SK-N-DZ (cell line): ENCODE measurements around the gene PPP3CA.
"Not testable (repeated sequence)": the region's sequence is repeated elsewhere in the genome, so short reads cannot be mapped to it uniquely, and the experiment has no call there.

ENCODE experiments used
- DNase-seq: peaks from one replicate; pipeline ENCODE4 v3.0.0-alpha.2; 2015; ENCODE audit warnings: low spot score

The PPP3CA gene

DNA sequence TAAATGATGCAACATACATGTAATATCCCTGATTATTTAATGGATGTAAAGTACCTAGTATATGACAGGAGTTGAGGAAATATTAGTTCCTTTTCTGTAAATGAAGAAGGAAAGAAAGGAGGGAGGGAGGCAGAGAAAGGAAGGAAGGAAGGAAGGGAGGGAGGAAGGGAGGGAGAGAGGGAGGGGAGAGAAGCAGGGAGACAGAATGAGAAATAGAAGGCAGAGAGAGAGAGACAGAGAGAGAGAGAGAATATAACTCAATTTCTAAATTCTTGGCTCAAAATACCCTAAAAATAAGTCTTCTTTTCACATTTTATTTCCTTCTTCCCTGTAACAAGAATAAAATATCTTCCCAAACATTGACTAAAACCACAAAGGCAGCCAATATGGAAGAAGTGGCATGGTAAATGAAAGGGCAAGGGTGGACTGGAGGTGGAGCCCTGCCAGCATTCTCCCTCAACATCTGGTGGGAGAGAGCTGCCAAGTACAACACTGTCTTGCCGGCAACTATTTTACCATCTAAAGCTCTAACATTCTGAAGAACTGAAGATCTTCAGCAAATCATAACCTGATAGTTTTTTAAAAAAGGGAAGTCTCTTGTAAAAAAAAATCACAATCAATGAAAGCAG, 245.1 kb downstream of the PPP3CA start:
- no peak for DNase-seq

DNA sequence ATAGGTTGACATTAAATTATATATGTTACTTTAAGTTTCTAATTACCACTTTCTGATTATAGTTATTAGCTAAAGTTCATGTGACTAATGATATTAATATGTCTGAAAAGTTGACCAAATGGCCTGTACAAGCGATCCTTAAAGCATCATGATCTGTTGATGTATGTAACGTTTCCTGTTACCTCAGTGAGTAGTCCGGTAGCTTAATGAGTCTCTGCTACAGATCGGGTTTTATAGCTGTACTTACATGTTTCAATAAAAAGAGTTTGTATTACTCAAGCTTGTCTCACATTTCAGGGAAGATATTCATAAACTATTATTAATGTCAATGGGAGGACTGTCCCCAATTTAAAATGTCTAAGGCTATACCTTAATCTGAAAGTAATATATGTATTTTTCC, 246.3 kb downstream of the PPP3CA start:
- DNase-seq: no peak

- no peak for DNase-seq
Observed at GRCh38 chr4:101098666-101099400, 248.5 kb downstream of the PPP3CA start.

- DNase-seq: not testable (repeated sequence)
Observed at GRCh38 chr4:101092609-101093008, 254.7 kb downstream of the PPP3CA start.

GRCh38 chr4:101089168-101089567, 258.2 kb downstream of the PPP3CA start:
- DNase-seq: peak; percentile 46

DNA sequence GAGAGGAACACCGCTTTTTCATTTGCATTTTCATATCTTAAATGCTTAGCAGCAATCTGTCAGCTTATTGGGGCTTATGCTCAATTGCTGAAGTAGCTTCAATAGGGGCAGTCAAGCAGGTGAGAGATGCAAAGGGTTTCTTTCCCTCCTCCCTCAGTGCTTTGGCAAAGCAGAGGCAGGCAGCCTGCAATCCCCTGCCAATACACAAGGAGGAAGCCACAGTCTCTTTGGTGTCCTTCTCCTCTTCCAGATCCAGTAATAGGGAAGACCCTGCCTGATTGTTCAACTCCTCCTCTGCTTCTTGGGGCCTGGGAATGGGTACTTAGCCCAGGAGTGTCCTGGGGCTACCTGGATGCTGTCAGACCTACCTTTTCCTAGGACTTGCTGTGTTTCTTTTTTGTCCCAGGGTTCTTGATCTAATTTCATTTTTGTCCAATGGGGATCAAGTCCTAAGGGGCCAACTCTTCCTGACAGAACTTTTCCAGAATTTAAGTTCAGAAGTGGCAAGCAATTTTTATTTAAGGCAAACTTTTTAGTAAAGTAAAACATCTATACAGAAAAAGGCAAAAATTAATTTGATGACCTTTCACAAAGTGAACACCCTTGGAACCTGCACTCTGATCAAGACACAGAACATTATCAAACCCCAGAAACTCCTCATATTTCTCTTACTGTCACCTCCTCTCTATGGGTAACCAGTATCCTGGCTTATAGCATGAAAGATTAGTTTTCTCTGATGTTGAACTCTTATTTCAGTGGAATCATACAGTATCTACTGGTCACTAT, 260.3 kb downstream of the PPP3CA start:
- DNase-seq: no peak

GRCh38 chr4:101083131-101083530, 264.2 kb downstream of the PPP3CA start:
- no peak for DNase-seq

DNA sequence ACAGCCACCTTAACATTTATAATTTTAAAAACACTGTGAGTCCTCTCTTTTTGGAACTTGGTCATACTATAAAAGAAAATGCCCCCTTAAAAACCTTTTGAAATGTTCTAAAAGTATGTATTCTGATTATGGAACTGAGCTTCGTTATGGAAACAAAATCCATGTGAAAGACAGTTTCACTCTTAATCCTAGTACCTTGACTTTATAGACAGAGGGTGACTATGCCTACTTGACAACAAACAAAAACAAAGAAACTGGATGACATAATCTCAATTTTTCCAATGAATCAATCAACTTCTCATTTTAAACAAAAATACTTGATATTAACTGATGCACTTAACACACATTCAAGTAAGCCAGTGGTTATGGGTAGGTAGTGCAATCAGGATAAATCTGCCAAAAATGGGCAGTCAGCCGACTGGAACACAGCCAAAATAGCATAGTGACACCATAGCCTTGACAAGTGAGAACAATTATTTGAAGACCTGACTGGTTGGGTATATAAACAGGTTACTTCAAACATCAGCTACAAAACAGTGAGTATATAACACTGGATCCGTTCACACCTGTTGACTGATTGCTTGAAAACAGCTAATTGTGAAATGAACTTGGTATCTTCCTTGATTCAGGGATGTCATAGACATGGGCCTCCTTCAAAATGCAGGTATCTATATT, 265.5 kb downstream of the PPP3CA start:
- no peak for DNase-seq

DNA sequence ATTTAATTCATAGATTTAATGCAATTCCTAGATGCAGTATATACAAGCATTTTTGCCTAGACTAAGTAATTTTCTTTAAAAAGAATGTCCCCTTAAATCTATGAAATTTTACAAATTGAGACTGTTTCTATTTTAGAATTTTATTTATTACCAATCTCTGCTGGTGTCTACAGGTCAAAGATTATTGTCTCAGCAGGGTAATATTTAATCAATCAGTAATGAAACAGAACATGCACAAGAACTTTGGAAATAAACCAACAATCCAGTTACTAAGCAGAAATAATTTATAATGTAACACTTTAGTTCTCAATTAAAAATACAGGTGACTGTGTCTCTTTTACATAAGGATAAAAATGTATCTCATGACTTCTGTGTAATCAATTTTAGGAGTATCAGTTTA, 266.2 kb downstream of the PPP3CA start:
- no peak for DNase-seq

DNA sequence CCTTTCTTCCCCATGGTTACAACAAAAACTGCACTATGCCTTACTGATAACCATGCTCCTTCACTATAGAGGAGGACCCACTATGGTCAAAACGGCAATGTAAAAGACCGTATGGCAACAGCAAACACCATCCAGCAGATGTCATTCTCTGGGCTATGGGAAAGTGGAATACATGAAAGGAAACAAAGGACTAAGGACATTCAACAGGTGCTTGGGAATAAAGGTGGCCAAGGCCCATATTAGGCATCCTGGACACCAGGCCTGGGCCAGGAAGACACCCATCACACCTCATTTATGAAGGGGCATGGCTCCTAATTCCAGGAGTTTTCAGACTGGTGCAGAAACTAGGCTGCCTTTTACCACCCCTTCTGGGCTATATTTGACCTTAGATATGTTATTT, 268.4 kb downstream of the PPP3CA start:
- no peak for DNase-seq

GRCh38 chr4:101076032-101076431, 271.3 kb downstream of the PPP3CA start:
- no peak for DNase-seq

DNA sequence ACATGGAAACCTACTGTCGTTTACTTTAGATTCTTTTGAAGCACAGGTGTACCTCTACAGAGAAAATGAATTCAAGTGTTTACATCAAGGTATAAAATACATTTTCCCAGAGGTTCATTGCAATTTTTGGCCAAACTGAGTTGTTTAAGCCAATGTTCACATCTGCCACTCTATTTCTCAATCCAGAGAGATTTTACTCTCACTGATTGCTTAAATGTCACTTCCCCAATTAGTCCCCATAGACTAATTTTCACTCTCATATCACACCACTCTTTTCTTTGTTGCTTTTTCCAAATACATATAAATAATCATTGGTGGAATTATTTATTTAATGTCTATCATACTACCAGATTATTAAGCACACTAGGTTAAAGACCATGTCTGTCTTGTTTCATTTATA, 271.8 kb downstream of the PPP3CA start:
- DNase-seq: no peak

GRCh38 chr4:101074326-101074725, 273.0 kb downstream of the PPP3CA start:
- no peak for DNase-seq

DNA sequence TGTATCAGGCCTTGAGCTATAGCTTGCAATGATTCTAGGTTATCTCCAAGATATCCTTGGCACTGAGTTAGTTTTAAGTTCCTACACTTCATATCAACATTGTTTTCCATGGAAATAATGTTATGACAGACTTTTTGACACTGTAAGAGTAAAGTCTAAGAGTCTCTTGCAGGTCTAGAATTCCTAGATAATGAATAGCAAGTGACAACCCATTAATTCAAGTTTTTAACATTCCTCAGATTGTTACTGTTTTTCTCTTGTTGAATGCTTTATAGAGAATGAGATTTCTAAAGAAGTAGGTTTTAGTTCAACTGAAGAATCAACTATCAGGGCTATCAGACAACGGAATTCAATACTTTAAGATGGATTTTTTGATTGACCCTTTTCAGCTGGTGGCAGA, 276.1 kb downstream of the PPP3CA start:
- DNase-seq: no peak

- DNase-seq: no peak
Observed at GRCh38 chr4:101068115-101068514, 279.2 kb downstream of the PPP3CA start.

GRCh38 chr4:101067383-101067782, 279.9 kb downstream of the PPP3CA start:
- no peak for DNase-seq

- DNase-seq: no peak
Observed at GRCh38 chr4:101066626-101067170, 280.6 kb downstream of the PPP3CA start.

GRCh38 chr4:101065935-101066485, 281.3 kb downstream of the PPP3CA start:
- no peak for DNase-seq

- no peak for DNase-seq
Observed at GRCh38 chr4:101065346-101065745, 282.0 kb downstream of the PPP3CA start.

DNA sequence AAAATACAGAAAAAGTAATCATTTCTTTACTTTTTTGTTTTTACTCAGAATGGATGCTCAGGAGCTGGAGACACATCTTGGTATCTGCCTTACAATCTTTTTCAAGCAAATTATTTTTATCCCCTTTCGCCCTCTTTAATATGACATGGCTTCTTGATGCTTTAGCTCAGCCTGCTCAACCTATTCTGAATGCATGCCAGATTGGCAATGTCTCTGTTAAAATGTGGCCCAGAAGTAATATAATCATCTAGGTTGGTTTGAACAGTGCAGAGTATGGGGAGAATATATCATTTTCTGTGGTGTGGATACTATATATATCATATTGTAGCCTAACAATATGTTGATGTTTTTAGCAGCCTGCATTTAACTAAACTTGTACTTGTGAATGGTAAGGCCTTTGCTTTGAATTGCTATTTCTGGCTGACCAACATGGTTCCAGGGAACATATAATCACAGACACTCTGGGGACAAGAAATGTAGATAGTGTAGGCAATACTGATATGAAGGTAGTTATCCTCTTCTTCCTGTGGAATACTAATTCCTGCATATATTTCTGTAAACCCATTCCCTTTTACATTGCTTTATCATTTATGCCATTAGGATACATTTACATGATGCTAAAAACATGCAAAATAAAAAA, 282.7 kb downstream of the PPP3CA start:
- no peak for DNase-seq

DNA sequence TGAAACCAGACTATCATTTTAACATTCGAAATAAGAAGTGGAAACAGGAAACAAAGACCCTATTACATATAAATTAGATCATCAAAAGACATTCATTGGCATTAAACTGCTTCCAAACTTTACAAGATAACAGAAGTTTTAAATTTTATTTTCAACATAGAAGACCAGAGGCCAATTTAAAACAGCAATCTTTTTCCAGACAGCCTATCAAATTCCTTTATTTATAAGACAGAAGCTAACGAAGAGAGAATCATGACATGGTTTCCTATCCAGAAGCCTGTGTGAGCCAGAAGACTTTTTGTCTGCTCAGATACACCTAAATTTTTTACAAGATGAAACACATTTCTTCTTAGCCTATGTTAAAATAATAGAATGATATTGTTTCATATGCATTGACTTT, 291.9 kb downstream of the PPP3CA start:
- no peak for DNase-seq
